HG02623 (cell line): ENCODE measurements around the gene SUMO1.

Experiments used
- ATAC-seq: cut with Tn5 transposase; IDR thresholded peaks from one replicate; pipeline ENCODE4 v1.9.1; 2021; ENCODE audit warnings: moderate library complexity; ENCODE audit not compliant: unreplicated experiment

The SUMO1 gene

DNA sequence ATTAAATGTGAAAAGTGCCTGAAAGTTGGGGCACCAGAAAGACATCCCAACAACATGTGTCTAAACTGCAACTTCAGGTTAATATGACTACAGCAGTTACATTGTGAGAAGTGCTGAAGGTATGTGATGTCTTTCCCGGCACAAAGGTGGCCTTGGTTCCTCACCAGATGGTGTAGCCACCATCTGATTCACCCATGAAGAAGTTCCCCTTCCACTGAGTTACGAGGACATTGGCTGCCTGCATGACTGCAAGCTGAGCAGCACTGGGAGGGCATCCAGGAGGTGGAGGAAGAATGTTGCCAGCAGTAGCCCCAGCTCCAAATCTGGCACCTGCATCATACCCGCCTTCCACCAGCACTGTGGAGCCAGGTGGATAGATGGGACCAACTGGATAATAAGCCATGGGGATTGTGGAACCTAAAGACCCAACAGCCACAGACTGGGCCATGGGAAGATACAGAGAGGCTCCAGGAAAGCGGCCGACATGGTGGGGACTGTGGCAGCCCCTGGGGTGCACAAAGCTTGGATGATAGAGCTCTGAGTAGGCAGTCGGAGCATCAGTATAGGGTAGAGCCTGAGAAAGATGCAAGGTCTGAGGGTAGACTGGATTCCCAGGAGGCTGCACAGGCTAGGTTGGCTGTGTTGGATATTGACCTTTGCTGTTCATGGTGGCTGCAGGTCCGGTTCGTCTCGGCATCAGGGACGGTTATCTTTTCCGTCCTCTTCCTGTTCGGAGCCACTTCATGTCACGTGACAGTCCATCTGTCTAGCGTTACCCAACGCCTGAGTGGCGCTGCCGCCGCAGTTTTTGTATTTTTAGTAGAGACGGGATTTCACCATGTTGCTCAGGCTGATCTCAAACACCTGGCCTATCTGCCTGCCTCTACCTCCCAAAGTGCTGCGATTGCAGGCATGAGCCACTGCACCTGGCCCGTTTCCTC lies 36.9 kb downstream of the SUMO1 start:
- ATAC-seq = no peak

DNA sequence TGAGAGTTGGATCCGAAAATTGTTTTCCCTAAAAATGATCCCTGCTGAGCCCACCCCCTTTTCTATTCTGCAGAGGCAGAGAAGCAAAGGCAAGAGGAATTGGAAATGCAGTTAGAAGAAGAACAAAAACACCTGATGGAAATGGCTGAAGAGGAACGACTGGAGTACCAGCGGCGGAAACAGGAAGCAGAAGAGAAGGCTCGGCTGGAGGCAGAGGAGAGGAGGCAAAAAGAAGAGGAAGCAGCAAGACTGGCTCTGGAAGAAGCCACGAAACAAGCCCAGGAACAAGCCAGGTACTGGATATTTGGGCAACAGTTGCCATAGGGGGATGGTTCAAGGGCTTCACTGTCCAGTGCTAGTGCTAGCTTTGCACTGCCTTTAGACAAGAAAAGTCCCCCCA lies 41.7 kb downstream of the SUMO1 start:
- no peak for ATAC-seq

DNA sequence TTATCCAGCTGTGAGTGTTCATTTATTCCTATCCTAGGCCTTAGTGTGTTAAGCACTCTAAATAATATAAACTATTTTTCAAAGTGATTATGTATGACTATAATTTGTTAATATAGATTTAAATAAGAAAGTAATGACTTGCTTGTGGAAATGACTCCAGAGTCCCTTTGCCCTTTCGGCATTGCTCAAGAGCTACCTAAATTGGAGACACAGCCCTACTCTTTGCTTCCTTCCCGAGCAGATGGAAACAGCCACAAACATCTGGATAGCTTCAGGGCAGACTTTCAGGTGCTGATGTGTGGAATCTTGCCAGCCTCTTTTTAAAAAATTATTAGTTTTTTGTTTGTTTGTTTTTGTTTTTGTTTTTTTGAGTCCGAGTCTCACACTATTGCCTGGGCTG lies 44.0 kb downstream of the SUMO1 start:
- ATAC-seq = no peak

DNA sequence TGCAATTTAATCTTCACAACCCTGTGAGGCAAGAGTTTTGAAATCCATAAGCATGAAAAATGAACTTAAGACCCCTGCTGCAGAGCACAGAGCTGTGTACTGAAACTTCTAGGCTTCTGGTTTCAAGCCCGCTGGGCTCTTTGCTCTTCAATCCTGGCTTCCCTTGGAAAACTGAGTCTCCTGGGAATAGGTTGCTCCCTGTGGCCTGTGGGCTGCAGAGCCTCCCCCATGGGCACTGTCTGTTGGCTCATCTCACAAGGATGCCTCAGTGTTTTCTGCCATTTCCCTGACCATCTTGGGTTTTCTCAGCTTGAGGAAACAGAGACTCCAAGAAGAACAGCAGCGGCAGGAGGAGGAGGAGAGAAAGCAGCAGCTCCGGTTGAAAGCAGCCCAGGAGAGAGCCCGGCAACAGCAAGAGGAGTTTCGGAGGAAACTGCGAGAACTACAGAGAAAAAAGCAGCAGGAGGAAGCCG lies 44.5 kb downstream of the SUMO1 start:
- ATAC-seq = no peak

DNA sequence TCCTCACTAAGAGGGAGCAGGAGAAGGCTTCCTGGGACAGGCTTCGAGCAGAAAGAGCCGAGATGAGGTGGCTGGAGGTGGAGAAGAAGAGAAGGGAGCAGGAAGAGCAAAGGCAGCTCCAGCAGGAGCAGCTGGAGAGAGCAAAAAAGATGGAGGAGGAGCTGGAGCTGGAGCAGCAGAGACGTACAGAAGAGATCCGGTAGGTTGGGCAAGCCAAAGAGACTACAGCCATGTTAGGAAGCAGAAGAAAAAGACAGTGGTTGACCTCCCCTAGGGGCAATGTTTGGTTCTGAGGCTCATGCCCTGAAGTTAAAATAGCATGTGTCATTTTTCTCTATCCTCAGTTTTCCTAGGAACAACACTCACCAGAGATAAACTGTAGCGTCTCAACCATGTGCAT lies 45.1 kb downstream of the SUMO1 start:
- no peak for ATAC-seq

DNA sequence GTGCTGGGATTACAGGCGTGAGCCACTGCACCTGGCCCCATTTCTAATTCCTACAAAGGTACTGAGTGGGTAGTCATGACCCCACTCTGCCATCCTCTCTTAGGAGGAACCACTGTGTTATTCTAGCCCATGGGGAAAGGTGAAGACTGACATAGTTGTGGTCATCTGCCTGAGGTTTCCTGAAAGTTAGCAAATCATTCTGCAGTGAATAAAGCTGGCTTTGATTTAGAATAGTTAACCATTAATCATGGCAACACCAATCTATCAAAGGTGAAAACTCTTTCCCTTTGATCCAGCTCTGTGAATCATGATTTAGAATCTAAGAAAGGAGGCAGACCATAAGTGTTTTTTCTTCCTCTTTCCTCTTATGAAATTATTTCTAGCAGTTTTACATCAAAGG lies 50.8 kb downstream of the SUMO1 start:
- ATAC-seq = no peak

DNA sequence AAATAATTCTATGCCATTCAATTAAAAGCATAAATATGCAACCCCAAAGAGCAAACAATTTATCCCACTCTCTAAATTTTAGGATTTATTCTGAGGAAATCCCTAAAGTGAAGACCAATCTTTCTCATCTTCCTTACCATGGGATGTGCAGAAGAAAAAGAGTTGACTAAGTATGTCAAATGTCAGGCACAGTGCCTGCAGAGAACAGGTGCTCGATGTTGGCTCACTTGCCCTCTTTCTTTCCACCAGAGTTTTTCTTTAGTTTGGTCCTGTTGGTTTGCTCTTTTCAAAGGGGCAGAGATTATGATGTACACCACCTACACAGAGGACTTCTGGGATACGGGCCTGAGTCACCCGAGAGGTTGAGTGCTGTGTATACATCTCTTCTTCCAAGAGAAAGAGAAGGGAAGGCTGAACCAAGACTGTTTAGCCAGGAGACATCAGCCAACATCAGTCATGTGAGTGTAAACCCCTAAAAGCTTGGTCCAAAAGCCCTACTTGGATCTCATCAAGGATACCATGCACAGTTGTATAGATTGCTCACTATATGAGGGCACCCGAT lies 51.7 kb downstream of the SUMO1 start:
- no peak for ATAC-seq

DNA sequence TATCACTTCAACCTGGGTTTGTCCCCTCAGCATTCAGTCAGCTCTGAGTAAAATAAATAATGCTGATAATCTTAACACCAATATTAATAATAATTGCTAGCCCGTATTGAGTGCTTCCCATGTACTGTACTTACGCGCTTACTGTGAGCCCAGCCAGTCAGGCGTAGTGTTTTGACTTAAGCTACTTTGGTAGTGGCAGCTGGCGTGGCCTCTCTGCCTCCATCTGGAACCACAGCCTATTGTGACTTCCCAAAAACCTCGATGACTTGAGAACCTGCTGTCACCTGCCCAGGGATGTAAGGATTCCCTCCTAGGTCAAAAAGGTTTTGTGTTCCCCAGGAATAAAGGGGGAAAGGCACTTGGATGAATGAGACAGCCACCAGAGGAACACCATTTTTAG lies 53.2 kb downstream of the SUMO1 start:
- no peak for ATAC-seq

DNA sequence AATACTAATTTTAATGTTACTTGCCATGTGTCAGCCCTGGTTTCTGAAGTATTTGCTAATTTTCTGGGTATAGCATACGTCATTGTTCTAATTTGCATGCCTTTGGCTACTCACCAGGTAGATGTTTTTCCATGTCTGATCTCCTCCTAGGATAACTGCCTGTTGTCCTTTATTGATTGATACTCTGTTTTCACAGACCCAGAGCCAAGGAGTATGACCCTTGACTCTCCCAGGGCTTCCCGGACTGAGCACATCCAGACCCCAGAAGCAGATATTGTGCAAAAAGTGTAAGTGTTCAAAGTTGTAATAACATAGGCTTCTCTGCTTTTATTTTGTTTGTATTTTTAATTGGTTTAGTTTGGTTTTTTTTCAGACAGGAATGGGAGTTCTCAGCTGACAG lies 53.8 kb downstream of the SUMO1 start:
- no peak for ATAC-seq

DNA sequence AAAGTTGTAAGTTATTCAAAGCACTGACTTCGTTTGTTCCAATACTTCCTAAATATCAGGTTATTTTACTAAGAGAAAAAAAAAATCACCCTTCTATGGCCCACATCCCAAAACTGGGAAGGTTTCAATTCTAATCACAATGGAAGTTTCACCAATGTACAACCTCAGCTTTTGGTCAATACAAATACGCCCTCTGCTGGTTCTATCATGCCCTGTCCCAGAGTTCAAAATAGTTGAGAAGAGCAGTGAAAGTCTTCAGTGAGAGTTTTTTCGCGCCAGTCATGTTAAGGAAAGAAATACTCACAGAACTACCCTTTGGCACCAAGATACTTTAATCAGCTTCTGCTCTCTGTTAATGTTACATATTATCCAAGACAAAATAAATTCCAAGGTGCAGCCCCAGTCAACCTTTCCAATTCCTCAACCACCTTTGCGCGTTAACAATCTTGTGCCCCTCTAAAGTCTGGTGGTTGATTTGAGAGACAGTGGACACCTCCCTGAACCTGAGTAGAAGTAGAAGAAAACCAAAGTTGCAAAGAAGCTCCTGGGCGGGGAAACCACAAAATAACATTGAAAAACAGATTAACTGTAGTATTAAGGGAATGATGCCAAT lies 59.9 kb downstream of the SUMO1 start:
- no peak for ATAC-seq

DNA sequence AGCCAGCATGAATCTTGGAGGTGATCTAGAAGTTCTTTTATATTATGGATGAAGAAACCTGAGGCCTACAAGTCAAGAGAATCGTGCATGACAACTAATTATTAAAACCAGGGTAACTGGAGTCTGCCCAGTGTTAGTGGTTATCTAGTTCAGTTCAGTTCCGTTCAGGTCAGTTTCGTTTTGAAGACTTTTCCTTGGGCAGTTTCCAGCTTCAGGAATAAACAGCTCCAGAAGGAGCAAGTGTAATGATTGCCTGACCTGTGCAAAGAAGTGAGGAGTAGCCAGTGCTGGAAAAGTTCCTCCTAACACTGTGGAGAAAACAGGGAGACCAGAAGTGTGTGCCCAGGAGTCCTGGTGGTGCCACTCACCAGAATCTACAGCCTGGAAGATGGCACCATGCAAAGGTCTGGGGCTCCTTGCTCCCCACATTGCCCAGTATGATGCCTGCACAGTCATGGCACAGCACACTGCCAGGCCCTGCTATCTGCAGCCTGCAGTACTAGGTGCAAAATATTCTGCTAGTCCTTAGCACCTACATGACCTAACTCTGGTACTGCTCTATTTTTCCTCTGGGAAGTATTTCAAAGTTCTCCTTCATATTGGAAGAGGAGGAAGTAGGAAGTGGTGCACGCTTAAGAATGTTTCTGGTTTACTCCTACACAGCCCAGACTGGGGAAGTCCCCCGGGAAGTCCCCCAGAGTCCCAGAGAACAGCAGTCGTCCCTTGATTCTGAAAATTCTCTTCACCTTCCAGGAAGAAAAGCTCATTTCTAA lies 65.8 kb downstream of the SUMO1 start:
- ATAC-seq = peak; percentile 77

DNA sequence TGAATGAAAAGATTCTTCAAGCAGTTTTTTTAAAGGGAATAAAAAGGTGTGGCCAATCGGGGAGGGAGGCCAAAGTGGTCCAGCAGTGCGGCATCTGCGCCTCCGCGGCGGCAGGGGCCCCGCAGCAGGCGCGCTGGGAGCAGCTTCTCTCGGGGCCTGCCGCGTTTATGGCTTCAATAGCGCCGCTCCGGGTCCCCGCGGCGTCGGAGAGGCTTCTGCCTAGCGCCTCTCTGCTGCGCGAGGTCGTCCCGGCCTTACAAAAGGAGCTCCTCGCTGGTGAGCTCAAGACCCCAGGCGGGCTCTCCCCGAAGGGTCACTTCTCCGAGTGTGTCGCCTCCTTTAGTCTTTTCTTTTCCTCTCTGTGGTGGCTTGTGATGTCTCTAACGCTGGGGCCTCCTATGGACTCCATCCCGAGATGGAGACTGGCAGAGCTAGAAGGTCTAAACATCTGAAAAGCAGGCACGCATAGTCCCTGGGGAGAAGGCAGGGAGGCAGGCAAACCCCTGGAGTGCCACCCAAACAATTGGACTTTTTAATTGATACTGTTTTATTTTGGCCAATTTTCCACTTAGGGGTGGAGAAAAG lies 67.1 kb downstream of the SUMO1 start:
- no peak for ATAC-seq

DNA sequence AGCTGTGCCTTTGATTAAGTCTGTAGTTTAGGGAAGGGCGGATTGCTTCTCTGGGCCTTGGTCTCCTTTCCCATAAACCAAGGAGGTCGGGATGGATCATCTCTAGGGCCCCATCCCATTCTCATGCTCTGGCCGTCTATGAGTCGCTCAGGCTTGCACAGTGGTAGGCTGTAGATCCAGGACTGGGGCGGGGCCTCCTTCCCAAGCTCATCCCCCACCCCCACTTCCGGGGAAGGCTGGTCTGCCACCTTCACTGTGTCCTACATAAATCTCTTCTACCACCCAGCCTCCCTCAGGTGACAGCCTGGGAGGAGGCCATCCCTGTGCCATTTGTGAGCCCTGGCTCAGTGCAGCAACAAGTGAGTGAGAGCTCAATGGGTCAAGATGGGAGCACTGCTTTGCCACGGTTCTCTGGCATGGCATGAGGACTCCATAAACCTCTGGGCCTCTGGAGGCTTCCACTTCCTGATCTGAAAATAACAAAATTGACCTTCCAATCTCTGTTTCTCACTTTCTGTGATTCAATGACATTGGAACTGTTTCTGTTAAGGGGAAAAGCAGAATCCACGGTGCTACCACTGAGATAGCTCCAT lies 68.5 kb downstream of the SUMO1 start:
- no peak for ATAC-seq

DNA sequence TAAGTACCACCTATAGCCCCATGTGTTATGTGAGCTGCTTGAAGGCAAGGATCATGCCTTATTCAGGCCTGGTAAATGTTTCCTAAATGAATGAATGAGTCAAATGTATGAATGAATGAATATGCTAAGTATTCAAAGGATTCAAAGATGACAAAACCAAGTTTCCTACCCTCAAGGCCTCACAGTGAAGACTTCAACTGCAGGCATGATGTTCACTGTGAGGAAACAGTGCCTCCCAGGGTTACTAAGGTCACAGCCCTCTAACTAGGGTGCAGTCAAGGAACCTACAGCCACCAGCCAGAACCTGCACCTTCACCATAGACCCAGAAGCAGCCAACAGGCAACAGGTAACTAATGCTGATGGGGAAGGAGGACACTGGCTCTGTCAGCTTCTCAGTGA lies 69.3 kb downstream of the SUMO1 start:
- no peak for ATAC-seq

DNA sequence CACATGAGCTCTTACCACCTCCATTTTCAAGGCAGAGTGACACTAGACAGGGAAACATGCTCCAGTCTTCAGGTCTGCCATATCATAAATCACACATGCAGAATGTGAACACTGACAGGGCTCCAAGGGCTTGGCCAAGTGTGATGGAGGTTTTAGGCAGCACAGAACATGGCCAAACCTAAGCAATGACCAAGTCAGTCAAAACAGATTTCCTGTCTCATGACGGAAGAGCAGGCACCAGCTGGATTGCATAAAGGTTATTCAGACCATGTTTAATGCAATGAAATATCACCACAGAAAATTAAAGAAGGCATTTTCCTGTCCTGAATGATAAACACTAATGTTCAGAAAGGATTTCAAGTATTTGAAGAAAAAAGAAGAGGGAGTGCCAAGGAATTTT lies 72.5 kb downstream of the SUMO1 start:
- ATAC-seq = no peak

DNA sequence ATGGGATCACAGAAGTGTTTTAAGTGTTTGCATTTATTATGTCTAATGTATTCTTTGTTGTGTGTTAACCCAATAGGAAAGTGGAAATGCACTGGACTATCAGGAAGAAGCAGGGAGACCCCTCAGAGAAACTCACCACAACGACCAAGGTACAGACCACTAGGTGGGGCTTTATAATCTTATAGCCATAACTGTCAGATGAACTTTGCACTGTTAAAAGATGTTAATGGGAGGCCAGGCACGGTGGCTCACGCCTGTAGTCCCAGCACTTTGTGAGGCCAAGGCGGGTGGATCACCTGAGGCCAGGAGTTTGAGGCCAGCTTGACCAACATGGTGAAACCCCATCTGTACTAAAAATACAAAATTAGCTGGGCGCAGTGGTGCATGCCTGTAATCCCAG lies 73.2 kb downstream of the SUMO1 start:
- no peak for ATAC-seq

DNA sequence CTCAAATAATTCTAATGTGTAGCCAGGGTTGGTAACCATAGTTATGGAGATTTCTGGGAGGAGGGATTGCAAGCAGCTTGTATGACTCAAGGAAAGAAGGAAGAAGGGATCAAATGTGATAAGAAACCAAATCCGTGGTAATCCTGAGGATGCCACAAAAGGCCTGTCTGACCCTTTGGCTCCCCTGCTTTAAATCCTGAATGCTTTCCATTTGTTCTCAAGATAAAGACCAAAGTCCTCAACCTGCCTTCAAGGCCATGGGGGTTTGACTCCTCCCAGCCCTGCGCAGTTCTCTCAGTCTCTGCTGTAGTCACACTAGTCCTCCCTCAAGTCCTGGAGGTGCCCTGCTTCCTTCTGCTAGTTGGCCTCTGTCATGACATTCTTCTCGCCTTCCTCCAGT lies 74.0 kb downstream of the SUMO1 start:
- no peak for ATAC-seq

DNA sequence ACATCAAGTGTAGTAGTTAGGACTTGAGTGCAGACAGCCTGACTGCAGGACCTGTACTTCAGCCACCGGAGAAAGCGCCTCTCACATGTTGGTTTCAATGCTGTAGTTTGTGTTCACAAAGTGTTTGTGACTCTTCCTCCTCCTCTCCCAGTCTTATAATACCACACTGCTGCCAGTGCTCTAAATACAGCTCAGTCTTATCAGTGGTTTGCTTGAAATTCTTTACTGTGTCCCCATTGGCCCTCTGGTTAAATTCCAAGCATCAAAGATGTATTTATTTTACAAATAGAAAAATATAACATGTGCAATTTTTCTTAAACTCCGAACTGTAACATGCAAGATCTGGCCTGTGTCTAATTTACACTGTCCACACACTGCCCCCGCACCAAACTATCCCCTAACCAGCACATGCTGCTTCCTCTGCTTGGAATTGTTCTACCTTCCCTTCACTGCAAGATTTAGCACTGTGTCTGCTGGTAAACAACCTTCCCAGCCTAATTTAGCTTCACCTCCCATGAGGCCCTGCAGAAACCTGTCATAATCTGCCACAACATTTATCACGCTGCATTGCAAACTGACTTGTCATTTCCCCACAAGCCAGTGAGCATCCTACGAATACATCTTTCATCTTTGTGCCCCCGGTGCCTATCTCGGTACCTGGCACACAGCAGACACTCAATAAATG lies 77.1 kb downstream of the SUMO1 start:
- no peak for ATAC-seq

DNA sequence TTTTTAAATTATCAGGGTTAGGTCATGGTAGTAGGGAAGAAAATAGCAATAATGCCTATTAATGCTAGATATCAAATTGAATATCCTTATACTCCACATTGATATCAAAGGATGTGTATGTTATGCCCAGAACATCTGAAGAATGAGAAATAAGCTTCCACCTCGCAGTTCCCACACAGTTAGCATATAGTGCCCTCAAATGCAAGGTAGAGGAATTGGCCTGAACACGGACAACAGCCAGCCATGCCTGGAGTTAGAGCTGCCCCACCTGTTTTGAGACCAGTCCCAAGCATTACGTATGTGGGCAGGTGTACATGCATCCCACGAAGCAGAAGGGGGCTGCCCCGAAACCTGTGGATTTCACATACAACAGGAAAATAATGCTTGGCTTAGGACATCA lies 79.6 kb downstream of the SUMO1 start:
- ATAC-seq = no peak
